OCI-LY3 (cell line): ENCODE results near the gene APOL3.
"Not testable (repeated sequence)": the region's sequence is repeated elsewhere in the genome, so short reads cannot be mapped to it uniquely, and the experiment has no call there.

Source experiments
- H2AFZ ChIP-seq: fragments of 200-600, 300-600 bp; shearing (Covaris generic); 2 replicates; pipeline ENCODE4 v1.6.0; 2014; ENCODE audit warnings: antibody characterized with exemption, low read depth, low read length
- H3K27ac ChIP-seq: fragments of 200-600, 300-600 bp; sonication (generic); 2 replicates; pipeline ENCODE4 v1.5.1; 2014; ENCODE audit warnings: mild to moderate bottlenecking, low read length, moderate library complexity, mixed read lengths
- H3K27me3 ChIP-seq: fragments of 200-600, 300-600 bp; sonication (generic); 2 replicates; pipeline ENCODE4 v1.6.1; 2014; ENCODE audit warnings: low read depth, low read length, mixed read lengths
- H3K36me3 ChIP-seq: fragments of 200-600, 300-600 bp; sonication (generic); replicated peaks from 2 replicates; pipeline ENCODE3; 2014; ENCODE audit warnings: low read depth, low read length, mixed read lengths
- H3K4me1 ChIP-seq: fragments of 300-600, 200-600 bp; sonication (generic); 2 replicates; pipeline ENCODE4 v1.6.1; 2014; ENCODE audit warnings: low read length, mixed read lengths
- H3K4me2 ChIP-seq: fragments of 200-600, 300-600 bp; sonication (generic); 2 replicates; pipeline ENCODE4 v1.6.1; 2014; ENCODE audit warnings: low read length, mixed read lengths
- H3K4me3 ChIP-seq: fragments of 300-600, 200-600 bp; sonication (generic); 2 replicates; pipeline ENCODE4 v1.5.1; 2014; ENCODE audit warnings: antibody characterized with exemption, mild to moderate bottlenecking, low read length, moderate library complexity
- H3K79me2 ChIP-seq: fragments of 300-600, 200-600 bp; shearing (Covaris generic); 2 replicates; pipeline ENCODE4 v1.6.1; 2014; ENCODE audit warnings: mild to moderate bottlenecking, low read length, mixed read lengths
- H3K9ac ChIP-seq: fragments of 300-600, 200-600 bp; shearing (Covaris generic); 2 replicates; pipeline ENCODE4 v1.6.0; 2014; ENCODE audit warnings: mild to moderate bottlenecking, low read length, moderate library complexity
- H3K9me3 ChIP-seq: fragments of 200-600, 300-600 bp; shearing (Covaris generic); 2 replicates; pipeline ENCODE4 v1.6.1; 2014; ENCODE audit warnings: low read length, mixed read lengths; ENCODE audit not compliant: insufficient read depth
- H4K20me1 ChIP-seq: fragments of 200-600, 300-600 bp; sonication (generic); 2 replicates; pipeline ENCODE4 v1.6.1; 2016; ENCODE audit warnings: low read length, mixed read lengths; ENCODE audit not compliant: insufficient read depth
- CTCF ChIP-seq: fragments of 200-600, 300-600 bp; sonication (generic); IDR thresholded peaks from 2 replicates; pipeline ENCODE4 v1.5.1; 2014; ENCODE audit warnings: antibody characterized with exemption, low read length, low read depth
- EZH2phosphoT487 ChIP-seq: fragments of 200-600 bp; shearing (Covaris generic); IDR thresholded peaks from 2 replicates; pipeline ENCODE4 v1.6.1; 2018; ENCODE audit warnings: antibody characterized with exemption, mixed run types, low read depth

APOL3 gene

GRCh38 chr22:36100134-36100824 lies 60.3 kb downstream of the APOL3 start:
- no peak overlapping the region for H3K4me3 ChIP-seq
- H3K9me3 ChIP-seq = no peaks in the 10 kb centered on the region
- TF ChIP-seq CTCF (no peak), EZH2phosphoT487 (no peak)
- peaks cover 20% of the 10 kb centered on the region for H3K27me3 ChIP-seq
- H3K79me2 ChIP-seq = no peaks in the 10 kb centered on the region
- peaks cover 10% of the 10 kb centered on the region for H3K4me1 ChIP-seq
- H3K36me3 ChIP-seq = no peaks in the 10 kb centered on the region
- no peak overlapping the region for H3K27ac ChIP-seq
- H4K20me1 ChIP-seq = no peaks in the 10 kb centered on the region
- no peak overlapping the region for H2AFZ ChIP-seq
- no peak overlapping the region for H3K4me2 ChIP-seq
- H3K9ac ChIP-seq = no peak overlapping the region

- not testable (repeated sequence) for H3K9ac ChIP-seq, H3K4me1 ChIP-seq, H3K27ac ChIP-seq, H2AFZ ChIP-seq, H4K20me1 ChIP-seq, H3K79me2 ChIP-seq, H3K9me3 ChIP-seq, H3K36me3 ChIP-seq, H3K4me2 ChIP-seq, H3K4me3 ChIP-seq
- peaks cover 14% of the 10 kb centered on the region for H3K27me3 ChIP-seq
These were observed 61.0 kb downstream of the APOL3 start for GRCh38 chr22:36099561-36099960.

- H3K79me2 ChIP-seq = no peaks in the 10 kb centered on the region
- H4K20me1 ChIP-seq = no peaks in the 10 kb centered on the region
- no peak overlapping the region for H2AFZ ChIP-seq
- no peak for TF ChIP-seq EZH2phosphoT487
- TF ChIP-seq CTCF = no peak
- H3K4me1 ChIP-seq = peaks cover 2% of the 10 kb centered on the region
- H3K4me3 ChIP-seq = no peak overlapping the region
- peaks cover 11% of the 10 kb centered on the region for H3K27me3 ChIP-seq
- H3K9me3 ChIP-seq = no peaks in the 10 kb centered on the region
- no peak overlapping the region for H3K27ac ChIP-seq
- no peak overlapping the region for H3K9ac ChIP-seq
- H3K36me3 ChIP-seq = no peaks in the 10 kb centered on the region
- H3K4me2 ChIP-seq = no peak overlapping the region
These were observed 62.7 kb downstream of the APOL3 start for GRCh38 chr22:36097880-36098279.

- not testable (repeated sequence) for H3K79me2 ChIP-seq, H4K20me1 ChIP-seq, H3K4me3 ChIP-seq, H3K27ac ChIP-seq, H3K9ac ChIP-seq, H2AFZ ChIP-seq, H3K4me1 ChIP-seq, H3K27me3 ChIP-seq, H3K4me2 ChIP-seq, H3K36me3 ChIP-seq, H3K9me3 ChIP-seq
These were observed 69.8 kb downstream of the APOL3 start for GRCh38 chr22:36090772-36091171.
